Measurements from ENCODE around the gene USHBP1.

The USHBP1 gene

DNA sequence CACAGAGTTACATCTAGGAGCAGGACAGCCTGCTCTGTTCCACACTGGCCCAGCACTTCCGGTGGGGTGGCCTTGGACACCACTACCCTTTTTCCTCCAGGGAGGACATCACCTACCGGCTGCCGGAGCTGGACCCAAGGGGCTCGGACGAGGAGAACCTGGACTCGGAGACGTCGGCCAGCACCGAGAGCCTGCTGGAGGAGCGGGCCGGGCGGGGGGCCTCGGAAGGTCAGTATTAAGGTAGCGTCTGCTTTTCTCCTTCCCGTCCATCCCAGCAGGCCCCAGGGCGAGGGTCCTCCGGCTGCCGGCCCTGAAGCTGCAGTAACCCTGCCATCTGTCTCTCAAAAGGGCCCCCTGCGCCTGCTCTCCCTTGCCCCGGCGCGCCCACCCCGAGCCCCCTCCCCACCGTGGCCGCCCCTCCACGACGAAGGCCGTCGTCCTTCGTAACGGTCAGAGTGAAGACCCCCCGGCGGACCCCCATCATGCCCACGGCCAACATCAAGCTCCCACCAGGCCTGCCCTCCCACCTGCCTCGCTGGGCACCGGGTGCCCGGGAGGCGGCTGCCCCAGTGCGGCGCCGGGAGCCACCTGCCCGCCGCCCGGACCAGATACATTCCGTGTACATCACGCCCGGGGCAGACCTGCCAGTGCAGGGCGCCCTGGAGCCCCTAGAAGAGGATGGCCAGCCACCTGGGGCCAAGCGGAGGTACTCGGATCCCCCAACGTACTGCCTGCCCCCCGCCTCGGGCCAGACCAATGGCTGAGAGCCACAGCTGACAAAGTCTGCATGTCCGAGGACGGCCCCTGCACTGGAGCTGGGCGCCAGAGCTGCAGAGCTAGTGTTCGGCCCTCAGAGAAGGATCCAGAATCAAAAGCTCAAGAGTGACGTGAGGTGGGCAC, 52.7 kb downstream of the USHBP1 start:
- TF ChIP-seq, protein P1, sequence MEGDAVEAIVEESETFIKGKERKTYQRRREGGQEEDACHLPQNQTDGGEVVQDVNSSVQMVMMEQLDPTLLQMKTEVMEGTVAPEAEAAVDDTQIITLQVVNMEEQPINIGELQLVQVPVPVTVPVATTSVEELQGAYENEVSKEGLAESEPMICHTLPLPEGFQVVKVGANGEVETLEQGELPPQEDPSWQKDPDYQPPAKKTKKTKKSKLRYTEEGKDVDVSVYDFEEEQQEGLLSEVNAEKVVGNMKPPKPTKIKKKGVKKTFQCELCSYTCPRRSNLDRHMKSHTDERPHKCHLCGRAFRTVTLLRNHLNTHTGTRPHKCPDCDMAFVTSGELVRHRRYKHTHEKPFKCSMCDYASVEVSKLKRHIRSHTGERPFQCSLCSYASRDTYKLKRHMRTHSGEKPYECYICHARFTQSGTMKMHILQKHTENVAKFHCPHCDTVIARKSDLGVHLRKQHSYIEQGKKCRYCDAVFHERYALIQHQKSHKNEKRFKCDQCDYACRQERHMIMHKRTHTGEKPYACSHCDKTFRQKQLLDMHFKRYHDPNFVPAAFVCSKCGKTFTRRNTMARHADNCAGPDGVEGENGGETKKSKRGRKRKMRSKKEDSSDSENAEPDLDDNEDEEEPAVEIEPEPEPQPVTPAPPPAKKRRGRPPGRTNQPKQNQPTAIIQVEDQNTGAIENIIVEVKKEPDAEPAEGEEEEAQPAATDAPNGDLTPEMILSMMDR (IDR thresholded peaks at IDR 0.05; ENCODE audit: control insufficient read depth, insufficient read depth, low read depth, low read length, missing control alignments) = no peak
- H3K4me3 ChIP-seq (ENCODE audit: control insufficient read depth, low read depth, low read length) = no peak overlapping the region
- no peak for DNase-seq (ENCODE audit: low read depth)

DNA sequence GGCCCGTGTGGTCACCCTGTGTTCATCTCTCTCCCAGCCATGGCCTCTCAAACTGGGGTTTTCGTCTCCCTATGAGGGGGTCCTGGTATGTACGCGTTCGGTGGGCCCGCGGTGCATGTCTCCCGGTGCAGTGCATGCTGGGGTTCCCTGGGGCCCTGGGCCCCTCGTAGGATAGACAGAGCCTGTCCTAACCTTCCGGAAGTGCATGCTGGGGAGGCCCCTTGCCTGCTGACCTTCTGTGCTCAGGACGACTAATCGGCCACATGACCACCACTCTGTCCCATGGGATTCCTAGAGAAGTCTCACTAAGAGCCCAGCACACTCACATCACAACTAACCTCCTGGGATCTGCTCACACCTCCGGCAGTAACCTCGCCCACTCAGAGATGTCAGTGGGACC, 54.2 kb downstream of the USHBP1 start:
- no peak overlapping the region for H3K4me3 ChIP-seq (ENCODE audit: control insufficient read depth, low read depth, low read length)
- DNase-seq (ENCODE audit: low read depth) = no peak
- TF ChIP-seq, protein P1 (IDR thresholded peaks at IDR 0.05; ENCODE audit: control insufficient read depth, insufficient read depth, low read depth, low read length, missing control alignments) = no peak

DNA sequence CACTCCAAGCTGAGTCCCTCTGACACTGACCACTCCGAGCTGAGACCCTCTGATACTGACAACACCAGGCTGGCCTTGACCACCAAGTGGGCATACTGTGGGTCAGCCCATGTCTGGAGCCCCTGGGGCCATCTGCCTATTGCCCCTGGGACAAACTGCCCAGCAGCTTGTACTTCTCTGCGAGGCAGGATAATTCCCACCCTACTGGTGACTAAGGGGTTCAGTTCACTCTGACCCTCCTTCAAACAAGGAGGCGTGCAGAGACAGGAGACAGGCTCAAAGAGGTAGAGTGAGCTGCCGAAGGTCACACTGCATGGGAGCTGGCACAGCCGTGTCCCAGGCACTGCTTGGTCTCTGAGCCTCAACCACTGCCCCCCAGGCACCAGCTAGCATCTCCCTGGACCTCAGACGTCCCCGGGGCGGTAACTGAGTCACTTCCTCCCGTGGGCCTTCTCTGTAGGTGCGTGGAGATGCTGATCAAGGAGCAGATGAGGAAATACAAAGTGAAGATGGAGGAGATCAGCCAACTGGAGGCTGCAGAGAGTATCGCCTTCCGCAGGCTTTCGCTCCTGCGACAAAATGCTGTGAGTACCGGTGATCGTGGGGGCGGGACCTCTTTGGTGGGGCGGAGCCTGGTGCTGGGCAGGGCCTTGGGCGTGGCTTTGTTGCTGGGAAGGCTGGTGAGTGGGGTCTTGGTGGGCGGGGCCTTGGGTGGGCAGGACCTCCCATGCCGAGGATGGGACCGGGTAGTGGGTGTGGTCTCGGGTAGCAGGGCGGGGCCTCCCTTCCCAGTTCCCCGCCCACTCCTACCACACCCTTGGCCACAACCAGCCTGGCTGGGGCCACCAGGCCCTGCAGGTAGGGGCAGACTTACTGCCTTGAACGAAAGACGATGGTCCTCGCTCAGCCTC, 55.2 kb downstream of the USHBP1 start:
- TF ChIP-seq, protein P1 (IDR thresholded peaks at IDR 0.05; ENCODE audit: control insufficient read depth, insufficient read depth, low read depth, low read length, missing control alignments) = no peak
- H3K4me3 ChIP-seq (ENCODE audit: control insufficient read depth, low read depth, low read length) = no peak overlapping the region
- DNase-seq (ENCODE audit: low read depth) = no peak

DNA sequence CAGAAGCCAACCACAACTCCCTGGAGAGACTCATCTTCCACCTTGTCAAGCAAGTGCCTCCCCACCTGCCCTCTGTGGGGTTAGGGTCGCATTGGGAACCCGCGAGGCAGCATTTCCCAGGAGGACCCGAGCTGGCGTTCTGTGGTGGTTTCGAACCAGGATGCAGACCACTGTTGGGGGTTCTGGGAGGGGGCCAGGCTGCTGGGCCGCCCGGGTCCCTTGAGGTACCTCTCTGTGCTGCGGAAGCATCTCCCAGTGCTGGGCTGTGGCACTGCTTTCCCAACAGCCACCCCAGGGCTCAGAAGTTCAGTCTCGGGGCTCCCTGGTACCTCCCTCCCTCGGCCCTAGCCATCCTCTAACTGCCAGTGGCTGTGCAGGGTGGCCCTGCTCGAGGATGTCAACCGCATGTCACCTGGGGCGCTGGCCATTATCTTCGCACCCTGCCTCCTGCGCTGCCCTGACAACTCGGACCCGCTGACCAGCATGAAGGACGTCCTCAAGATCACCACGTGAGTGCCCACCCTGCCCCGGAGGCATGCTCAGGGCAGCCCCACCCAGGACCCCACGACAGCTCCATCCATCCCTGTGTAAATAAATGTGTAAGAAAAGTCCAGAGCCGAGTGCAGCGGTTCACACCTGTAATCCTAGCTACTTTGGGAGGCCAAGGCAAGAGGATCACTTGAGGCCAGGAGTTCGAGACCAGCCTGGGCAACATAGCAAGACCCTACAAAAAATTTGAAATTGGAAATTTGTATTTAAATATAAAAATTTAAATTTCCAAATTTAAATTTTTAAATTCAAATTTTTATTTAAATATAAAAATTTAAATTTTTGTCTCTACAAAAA, 57.6 kb downstream of the USHBP1 start:
- TF ChIP-seq, protein P1 (IDR thresholded peaks at IDR 0.05; ENCODE audit: control insufficient read depth, insufficient read depth, low read depth, low read length, missing control alignments) = no peak
- no peak for DNase-seq (ENCODE audit: low read depth)
- H3K4me3 ChIP-seq (ENCODE audit: control insufficient read depth, low read depth, low read length) = no peak overlapping the region

DNA sequence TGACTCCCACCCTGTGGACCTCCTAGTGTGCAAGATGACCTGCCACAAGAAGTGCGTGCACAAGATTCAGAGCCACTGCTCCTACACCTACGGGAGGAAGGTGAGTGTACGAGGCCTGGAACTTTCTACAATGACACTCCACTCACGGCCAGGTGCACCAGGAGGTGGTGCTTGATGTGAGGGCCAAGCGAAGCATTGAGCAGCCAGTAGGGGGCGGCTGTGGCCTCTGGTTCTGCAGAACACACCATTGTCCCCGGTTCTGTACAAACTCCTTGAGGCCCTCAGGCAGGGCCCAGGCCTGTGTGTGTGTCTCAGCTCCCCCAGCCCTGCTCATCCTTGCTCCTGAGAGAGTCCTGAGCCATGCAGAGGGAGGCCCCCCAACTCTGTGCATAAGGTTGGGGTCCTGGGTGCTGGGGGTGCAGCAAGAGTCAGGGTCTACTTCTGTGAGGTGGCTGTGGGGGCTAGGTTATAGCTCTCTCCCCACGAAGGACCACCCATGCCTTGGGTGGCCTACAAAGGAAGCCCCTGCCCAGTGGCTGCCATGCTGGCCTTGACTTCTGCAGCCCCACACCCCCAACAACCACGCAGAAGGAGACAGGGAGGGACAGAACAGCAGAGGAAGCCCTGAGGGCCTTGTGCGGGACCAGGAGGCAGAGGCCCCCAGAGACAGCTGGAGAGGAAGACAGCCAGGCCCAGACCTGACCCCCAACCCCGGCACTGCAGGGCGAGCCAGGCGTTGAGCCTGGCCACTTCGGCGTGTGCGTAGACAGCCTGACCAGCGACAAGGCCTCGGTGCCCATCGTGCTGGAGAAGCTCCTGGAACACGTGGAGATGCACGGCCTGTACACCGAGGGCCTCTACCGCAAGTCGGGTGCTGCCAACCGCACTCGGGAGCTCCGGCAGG, 59.1 kb downstream of the USHBP1 start:
- TF ChIP-seq, protein P1 (IDR thresholded peaks at IDR 0.05; ENCODE audit: control insufficient read depth, insufficient read depth, low read depth, low read length, missing control alignments) = peak; percentile 70
- H3K4me3 ChIP-seq (ENCODE audit: control insufficient read depth, low read depth, low read length) = no peak overlapping the region
- DNase-seq (ENCODE audit: low read depth) = no peak
